Bone marrow (tissue), 2 donors: Measurements from ENCODE around the gene TMEM52.

ENCODE experiments used
- DNase-seq, 2 donors: peaks; one replicate each; lab custom pipeline; 2025; lab: John Stamatoyannopoulos, UW

TMEM52 gene

GRCh38 chr1:1918901-1919303 is at the start of gene TMEM52:
TSS of gene TMEM52 (minus strand) at chr1:1919279. CDS start at chr1:1919265, 14 bp downstream.
- DNase-seq: no peak

DNA sequence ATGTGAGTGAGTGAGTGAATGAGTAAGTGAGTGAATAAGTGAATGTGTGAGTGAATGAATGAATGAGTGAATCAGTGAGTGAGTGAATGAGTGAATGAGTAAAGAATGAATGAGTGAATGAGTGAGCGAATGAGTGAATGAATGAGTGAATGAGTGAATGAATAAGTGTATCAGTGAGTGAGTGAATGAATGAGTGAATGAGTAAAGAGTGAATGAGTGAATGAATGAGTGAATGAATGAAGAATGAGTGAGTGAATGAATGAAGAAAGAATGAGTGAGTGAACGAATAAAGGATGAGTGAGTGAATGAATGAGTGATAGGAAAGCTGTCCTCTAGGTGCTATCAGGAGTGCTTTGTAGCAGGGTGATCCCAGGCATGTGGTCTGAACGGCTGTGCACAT is 48.8 kb upstream of the TMEM52 start:
- no peak for DNase-seq

DNA sequence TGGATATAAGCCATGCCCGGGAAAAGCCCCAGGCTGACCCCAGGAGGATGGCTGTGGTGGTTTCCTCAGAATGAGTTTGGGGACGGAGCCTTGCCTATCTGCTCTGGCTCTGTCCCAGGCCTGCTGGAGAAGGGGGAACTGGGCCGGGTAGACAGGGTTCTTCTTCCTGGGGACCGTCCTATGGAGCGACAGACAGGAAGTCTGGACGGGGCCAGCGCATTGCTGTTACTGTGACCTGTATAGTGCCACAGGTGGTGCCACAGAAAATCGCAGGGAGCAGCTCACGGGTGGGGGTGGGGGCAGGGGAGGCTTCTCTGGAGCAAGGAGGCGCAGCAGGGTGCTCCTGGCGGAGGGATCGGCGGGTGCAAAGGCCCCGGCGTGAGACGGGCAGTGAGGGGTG is 48.1 kb upstream of the TMEM52 start:
- DNase-seq: no peak

DNA sequence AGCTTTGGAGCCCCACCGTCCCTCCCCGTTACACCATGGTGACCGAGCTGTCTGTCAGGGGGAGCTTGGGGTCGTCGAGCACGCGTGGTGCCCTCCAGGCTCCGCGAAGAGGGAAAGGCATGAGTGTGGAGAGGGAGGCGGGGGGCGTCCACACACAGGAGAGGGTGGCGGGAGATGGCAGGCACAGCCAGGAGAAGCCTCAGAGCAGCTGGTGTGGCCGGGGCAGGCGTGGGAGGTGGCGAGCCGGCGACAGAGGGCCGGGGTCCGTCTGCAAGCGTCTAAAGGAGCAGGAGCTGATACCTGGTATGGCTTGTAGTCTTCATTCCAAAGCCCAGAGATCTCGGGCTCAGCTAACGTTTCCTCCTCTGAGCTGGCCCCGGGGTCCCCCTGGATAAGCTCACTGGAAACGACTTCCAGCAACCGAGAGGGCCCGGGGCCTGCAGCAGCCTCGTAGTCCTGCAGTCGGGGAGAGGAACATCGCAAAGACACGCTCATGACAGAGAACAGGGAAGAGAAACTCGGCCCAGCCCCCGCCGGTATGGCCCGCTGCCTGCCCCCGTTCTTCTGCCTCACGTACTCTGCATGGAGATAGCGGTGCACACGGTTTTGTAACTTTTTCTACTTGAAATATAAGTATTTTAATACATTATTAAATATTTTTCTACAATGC is 47.1 kb upstream of the TMEM52 start:
- no peak for DNase-seq

GRCh38 chr1:1965546-1965945 is 46.5 kb upstream of the TMEM52 start:
- DNase-seq: no peak

GRCh38 chr1:1964811-1965210 is 45.7 kb upstream of the TMEM52 start:
- no peak for DNase-seq

DNA sequence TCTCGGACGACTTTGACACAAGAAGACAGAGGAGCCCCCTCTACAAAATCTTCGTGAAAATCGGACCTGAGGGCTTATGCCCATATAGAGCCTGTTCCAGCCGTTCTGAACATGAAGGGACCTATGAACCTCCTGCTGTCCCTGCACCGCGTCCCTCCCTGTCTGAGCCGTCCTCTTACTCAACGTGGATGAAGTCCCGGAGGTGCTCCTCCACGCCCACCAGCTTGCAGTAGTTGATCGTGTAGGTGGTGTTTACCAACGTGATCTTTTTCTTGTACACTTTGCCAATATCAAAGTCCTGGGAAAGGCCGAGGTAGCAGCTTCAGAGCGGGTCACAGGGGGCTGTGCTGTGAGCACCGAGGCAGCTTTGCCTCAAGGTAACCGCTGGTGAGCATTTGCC is 44.5 kb upstream of the TMEM52 start:
- DNase-seq: no peak

GRCh38 chr1:1962752-1963151 is 43.7 kb upstream of the TMEM52 start:
- no peak for DNase-seq

GRCh38 chr1:1960480-1961196 is 41.6 kb upstream of the TMEM52 start:
- no peak for DNase-seq

DNA sequence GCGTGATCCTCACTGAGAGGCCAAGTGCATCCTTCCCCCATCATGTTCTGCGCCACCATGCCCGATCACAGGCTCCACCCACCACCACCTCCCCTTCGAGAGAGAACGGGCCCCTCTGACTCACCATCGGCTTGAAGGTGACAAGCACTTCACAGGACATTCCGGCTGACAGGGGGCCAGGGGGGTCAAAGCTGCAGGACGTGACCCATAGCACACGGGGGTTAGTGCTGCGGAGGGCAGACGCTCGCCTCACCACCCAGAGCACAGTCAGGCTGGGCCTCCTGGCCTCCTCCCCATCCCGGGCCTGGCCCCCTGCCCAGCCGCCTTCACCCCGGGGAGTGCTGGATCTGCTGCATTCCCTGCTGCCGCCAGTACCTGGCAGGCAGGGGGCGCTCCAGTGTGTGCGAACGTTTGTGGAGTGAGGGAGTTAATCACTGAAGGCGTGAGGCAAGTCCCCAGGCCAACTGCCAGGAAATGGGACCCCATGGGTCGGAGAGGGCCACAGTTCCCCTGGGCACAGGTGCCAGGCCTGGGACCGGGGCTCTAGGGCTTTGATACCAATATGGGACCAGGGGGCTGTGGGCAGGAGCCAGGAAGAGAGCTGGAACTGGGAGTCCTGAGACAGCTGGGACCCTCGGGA is 40.9 kb upstream of the TMEM52 start:
- DNase-seq: peak; percentile 5 to 20

DNA sequence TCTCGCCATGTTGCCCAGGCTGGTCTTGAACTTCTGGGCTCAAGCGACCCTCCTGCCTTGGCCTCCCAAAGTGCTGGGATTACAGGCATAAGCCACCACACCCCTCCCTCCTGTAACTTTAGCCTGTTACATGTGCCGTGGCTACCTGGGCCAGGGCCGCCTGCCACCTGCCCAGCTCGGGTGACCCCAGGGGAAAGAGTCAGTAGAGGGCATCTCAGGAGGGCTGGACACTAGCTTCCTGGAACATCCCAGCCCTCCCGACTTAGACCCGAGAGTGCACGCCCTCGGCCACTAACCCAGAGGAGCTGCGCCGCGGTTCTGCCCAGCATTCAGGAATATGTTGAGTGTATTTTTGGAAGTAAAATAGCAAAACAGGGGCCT is 40.4 kb upstream of the TMEM52 start:
- no peak for DNase-seq

- no peak for DNase-seq
These were observed 39.0 kb upstream of the TMEM52 start for GRCh38 chr1:1958071-1958541.

- DNase-seq: no peak
These were observed 38.5 kb upstream of the TMEM52 start for GRCh38 chr1:1957533-1957961.

DNA sequence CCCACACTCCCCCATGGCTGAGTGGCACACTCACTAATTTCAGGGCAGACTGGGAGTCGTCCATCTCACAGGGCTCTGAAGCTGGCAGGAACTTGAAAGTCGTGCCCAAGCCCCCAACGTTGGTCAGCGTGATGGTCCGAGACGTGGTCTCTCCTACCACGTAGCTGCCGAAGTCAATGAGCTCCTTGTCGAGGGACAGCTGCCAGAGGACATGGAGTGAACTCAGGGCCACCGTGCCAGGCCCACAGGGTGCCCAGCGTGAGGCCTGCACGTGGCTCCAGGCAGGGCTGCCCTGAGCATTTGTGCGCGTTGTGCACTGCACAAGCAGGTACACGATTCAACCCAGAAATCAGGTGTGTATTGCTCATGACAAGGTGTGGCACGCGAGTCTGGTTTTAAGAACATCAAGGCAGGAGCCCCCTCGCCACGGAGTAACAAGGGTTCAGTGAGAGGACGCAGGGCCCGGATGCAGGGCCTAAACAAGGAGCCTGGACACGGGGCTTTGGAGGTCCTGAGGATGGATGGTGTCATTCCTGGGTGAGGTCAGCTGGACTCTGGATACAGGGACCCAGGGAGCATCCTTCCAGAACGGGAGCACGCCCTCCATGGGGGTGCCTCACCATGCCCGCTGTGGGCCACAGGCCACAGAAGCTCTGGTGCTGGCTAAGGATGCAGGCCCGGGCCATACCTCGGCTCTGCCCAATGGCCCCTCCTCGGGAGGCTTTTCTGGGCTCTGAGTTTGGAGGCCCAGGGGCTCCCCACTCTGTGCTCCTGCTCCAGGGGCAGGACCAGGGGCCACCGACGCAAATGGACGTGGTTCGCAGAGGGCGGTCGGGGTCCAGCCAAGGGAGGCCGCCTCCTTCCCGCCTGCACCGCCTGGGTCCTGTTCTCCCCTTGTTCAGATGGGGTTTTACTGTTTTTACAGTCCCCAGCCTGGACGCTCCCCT is 37.8 kb upstream of the TMEM52 start:
- DNase-seq: no peak

- DNase-seq: no peak
These were observed 37.0 kb upstream of the TMEM52 start for GRCh38 chr1:1956101-1956500.

- no peak for DNase-seq
These were observed 36.6 kb upstream of the TMEM52 start for GRCh38 chr1:1955621-1956094.

DNA sequence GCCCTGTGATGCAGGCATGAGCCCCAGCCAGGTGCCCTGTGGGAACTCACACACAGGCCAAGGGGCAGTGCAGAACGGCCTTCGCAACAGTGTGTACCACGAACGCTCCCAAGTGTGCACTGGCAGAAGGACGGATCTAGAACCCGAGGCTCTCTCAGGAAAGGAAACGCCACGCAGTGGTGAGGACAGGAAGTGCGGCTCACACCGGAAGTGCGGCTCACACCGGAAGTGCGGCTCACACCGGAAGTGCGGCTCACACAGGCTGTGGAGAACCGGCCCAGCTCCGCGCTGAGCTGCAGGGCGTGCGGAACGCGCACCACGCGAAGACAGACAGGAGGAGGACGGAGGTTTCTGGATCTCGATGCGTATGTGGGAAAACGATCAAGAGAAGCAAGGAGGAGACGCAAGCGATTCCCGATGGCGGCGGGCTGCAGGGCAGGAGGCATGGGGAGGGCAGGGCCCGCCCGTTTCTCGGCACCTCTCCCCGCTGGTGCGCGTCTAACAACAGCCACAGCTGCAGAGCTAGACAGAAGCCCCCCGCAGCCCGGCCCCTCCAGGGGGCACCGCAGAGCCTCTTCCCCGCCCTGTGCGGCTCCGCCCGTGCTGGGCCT is 35.9 kb upstream of the TMEM52 start:
- DNase-seq: no peak

GRCh38 chr1:1954015-1954414 is 34.9 kb upstream of the TMEM52 start:
- DNase-seq: no peak

GRCh38 chr1:1950940-1951339 is 31.9 kb upstream of the TMEM52 start:
- no peak for DNase-seq

DNA sequence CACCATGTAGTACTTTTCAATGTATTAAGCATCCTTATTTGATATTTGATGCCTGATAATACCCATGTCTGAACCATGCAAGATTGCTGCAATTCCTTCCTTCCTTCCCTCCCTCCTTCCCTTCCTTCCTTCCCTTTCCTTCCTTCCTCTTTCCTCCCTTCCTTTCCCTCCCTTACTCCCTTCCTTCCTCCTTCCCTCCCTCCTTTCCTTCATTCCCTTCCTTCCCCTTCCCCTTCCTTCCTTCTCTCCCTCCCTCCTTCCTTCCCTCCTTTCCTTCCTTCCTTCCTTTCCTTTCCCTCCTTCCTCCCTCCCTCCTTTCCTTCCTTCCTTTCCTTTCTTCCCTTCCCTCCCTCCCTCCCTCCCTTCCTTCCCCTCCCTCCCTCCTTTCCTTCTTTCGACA is 29.7 kb upstream of the TMEM52 start:
- DNase-seq: no peak

DNA sequence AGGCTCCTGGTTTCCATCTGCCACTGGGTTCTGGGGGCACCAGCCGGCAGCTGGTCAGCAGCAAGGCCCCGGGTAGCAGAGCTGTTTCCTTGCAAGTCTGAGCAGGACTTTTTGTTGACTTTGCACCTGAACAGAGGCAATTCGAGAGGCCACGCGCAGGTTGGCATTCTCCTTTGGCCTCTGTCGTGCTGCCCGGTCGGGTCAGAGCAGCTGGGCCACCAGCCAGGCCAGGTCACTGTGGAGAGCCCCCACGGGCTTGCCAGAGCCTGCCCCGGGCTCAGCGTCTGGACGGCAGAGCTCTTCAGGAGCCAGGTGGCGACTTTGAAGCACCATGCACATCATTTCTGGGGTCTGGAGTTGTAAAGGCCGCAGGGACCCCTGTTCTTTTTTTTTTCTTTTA is 28.4 kb upstream of the TMEM52 start:
- no peak for DNase-seq
